Immature natural killer cell (primary cell): ENCODE data around the gene STK11. TPM values are rescaled to one million over a fixed set of nuclear protein-coding genes. Genes with fewer than 3 reads are reported as not detected.

Experiments used
- DNase-seq, 3 donors: peaks; one replicate each; pipeline ENCODE4 v3.0.0; 2022; ENCODE audit warnings: mixed read lengths in 1 of 3
- H3K27ac Mint-ChIP-seq, 6 donors: one replicate each; pipeline ENCODE4 v1.8.0; 2020; ENCODE audit warnings: mixed read lengths in 6 of 6, mild to moderate bottlenecking in 5 of 6, inconsistent platforms in 4 of 6, moderate library complexity in 3 of 6
- H3K27me3 Mint-ChIP-seq, 3 donors: one replicate each; pipeline ENCODE4 v1.8.0; 2020 to 2021; ENCODE audit warnings: low read depth in 3 of 3, mild to moderate bottlenecking in 3 of 3, mixed read lengths in 3 of 3, moderate library complexity in 3 of 3, inconsistent platforms in 1 of 3
- H3K36me3 Mint-ChIP-seq, 3 donors: one replicate each; pipeline ENCODE4 v1.8.0; 2020; ENCODE audit warnings: mixed read lengths in 3 of 3, inconsistent platforms in 2 of 3, mild to moderate bottlenecking in 2 of 3
- H3K4me1 Mint-ChIP-seq, 2 donors: one replicate each; pipeline ENCODE4 v1.8.0; 2020; ENCODE audit warnings: inconsistent platforms in 2 of 2, mild to moderate bottlenecking in 2 of 2, mixed read lengths in 2 of 2, moderate library complexity in 1 of 2
- H3K4me3 Mint-ChIP-seq, 5 donors: one replicate each; pipeline ENCODE4 v1.8.0; 2020; ENCODE audit warnings: mild to moderate bottlenecking in 5 of 5, mixed read lengths in 5 of 5, inconsistent platforms in 3 of 5, moderate library complexity in 3 of 5
- H3K9me3 Mint-ChIP-seq, 6 donors: one replicate each; pipeline ENCODE4 v1.8.0; 2020; ENCODE audit warnings: mild to moderate bottlenecking in 6 of 6, mixed read lengths in 6 of 6, inconsistent platforms in 4 of 6, moderate library complexity in 3 of 6
- polyA plus RNA-seq, 3 donors: library from polyadenylated mRNA; unstranded; fragments of 300-500 nt; fragmentation: Illumina TruSeq; gene quantifications; one replicate each; pipeline ENCODE4 v1.2.3, GENCODE V29; 2021

The STK11 gene
- polyA plus RNA-seq, 3 donors from 2014 or later: 10.8 to 14.5 (median 11.7) TPM

DNA sequence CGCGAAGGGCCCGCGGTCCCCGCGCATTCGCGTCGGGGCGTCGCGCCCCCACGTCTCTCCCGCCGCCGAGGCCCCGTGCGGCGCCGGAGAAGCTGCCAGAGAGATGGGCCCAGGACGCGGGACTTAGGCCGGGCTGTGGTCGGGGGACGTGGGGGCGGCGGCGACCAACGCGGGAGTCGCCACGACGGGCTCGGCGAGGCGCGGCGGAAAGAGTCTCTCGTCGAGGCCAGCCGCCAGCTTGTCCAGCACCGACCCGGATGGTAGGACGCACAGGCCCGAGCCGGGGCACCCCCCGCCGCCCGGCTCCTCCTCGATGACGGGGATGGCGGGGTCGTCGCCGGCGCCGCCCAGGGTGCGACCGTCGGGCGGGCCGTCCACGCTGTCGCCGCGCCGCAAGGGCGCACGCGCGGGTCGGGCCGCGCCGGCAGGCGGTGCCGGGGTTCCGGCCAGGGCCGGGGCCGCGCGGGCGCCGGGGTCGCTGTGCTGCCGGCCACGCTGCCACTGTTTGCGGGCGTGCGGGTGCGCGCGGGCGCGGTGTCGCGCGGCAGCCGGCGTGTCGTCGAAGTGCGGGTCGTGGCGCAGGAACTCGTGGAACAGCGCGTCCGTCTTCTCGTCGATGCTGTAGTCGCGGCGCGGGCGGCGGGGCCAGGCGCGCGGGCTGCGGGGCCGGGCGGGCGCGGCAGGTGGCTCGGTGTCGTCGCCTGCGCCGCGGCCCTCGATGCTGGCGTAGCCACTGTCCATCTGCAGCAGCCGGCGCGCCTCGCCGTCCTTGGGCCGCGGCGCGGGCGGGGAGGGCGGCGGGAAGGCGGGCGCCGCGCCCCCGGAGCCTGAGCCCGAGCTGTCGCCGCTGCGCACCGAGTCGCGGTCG is 23.7 kb downstream of the STK11 start:
- Mint-ChIP-seq H3K9me3 (no peaks in the 10 kb centered on the region), H3K4me1 (no peaks in the 10 kb centered on the region), H3K27ac (no peak overlapping the region), H3K4me3 (no peak overlapping the region), H3K27me3 (peaks cover 0 to 4% (median 3%) of the 10 kb centered on the region in 3 donors), H3K36me3 (no peaks in the 10 kb centered on the region)
- DNase-seq: no peak

GRCh38 chr19:1229924-1230782 is 24.6 kb downstream of the STK11 start:
- Mint-ChIP-seq H3K4me1 (no peaks in the 10 kb centered on the region), H3K27me3 (peaks cover 0 to 4% (median 3%) of the 10 kb centered on the region in 3 donors), H3K9me3 (no peaks in the 10 kb centered on the region), H3K4me3 (no peak overlapping the region), H3K27ac (no peak overlapping the region), H3K36me3 (no peaks in the 10 kb centered on the region)
- DNase-seq: no peak

- Mint-ChIP-seq H3K9me3 (no peaks in the 10 kb centered on the region), H3K36me3 (no peaks in the 10 kb centered on the region), H3K27me3 (peaks cover 0 to 5% (median 3%) of the 10 kb centered on the region in 3 donors), H3K4me3 (no peak overlapping the region), H3K4me1 (no peaks in the 10 kb centered on the region), H3K27ac (no peak overlapping the region)
- DNase-seq: no peak
Measured at GRCh38 chr19:1230783-1231489, 25.4 kb downstream of the STK11 start.

GRCh38 chr19:1231729-1232637 is 26.4 kb downstream of the STK11 start:
- H3K27me3 Mint-ChIP-seq: peaks cover 0 to 5% (median 3%) of the 10 kb centered on the region in 3 donors
- no peak overlapping the region for H3K4me3 Mint-ChIP-seq
- DNase-seq: no peak
- H3K36me3 Mint-ChIP-seq: no peaks in the 10 kb centered on the region
- H3K4me1 Mint-ChIP-seq: no peaks in the 10 kb centered on the region
- H3K9me3 Mint-ChIP-seq: no peaks in the 10 kb centered on the region
- H3K27ac Mint-ChIP-seq: peak overlapping the region in 2 of 6 donors; percentile 49 to 58

- Mint-ChIP-seq H3K4me1 (no peaks in the 10 kb centered on the region), H3K4me3 (no peak overlapping the region), H3K36me3 (no peaks in the 10 kb centered on the region), H3K27me3 (peaks cover 0 to 5% (median 3%) of the 10 kb centered on the region in 3 donors), H3K9me3 (no peaks in the 10 kb centered on the region), H3K27ac (peak overlapping the region in 2 of 6 donors; percentile 49 to 58)
- no peak for DNase-seq
Measured at GRCh38 chr19:1232652-1233072, 27.1 kb downstream of the STK11 start.

DNA sequence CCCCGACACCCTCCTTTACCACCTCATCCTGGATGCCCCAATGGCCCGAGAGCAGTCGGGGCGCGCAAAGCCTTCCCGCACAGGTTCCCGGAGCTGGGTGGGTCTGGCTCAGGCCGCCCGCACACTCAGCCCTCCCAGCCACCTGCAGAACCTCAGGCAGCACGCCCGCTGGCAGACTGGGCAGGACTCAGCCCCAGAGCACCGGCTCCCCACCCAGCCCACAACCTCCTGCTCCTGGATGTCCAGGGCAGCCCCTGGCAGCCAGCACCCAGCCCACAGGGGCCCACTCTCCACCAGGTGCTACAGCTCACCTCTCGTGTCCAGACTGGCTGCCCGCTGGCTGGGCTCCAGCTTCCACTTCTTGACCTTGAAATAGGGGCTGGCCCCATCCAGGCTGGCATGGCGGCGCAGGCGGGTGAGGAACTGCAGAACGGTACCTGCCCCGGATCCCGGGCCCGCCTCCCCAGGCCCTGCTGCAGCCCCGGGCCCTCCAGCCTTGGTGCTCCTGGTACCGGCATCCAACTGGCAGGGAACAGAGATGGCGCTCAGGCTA is 27.6 kb downstream of the STK11 start:
- H3K4me1 Mint-ChIP-seq: peaks cover 0 to 1% of the 10 kb centered on the region in 2 donors
- no peaks in the 10 kb centered on the region for H3K9me3 Mint-ChIP-seq
- no peak overlapping the region for H3K27ac Mint-ChIP-seq
- H3K4me3 Mint-ChIP-seq: no peak overlapping the region
- DNase-seq: no peak
- H3K36me3 Mint-ChIP-seq: no peaks in the 10 kb centered on the region
- H3K27me3 Mint-ChIP-seq: peaks cover 0 to 7% (median 3%) of the 10 kb centered on the region in 3 donors

- peaks cover 4 to 16% (median 13%) of the 10 kb centered on the region in 3 donors for H3K27me3 Mint-ChIP-seq
- DNase-seq: no peak
Measured at GRCh38 chr19:1234051-1234954, 28.7 kb downstream of the STK11 start.

GRCh38 chr19:1234955-1235380 is 29.4 kb downstream of the STK11 start:
- DNase-seq: no peak
- no peaks in the 10 kb centered on the region for H3K9me3 Mint-ChIP-seq
- no peak overlapping the region for H3K4me3 Mint-ChIP-seq
- H3K27ac Mint-ChIP-seq: no peak overlapping the region
- peaks cover 12 to 13% of the 10 kb centered on the region in 2 donors for H3K4me1 Mint-ChIP-seq
- H3K36me3 Mint-ChIP-seq: no peaks in the 10 kb centered on the region
- peaks cover 4 to 18% (median 13%) of the 10 kb centered on the region in 3 donors for H3K27me3 Mint-ChIP-seq

More at GRCh38 chr19:1234051-1234954, 28.7 kb downstream of the STK11 start:
- no peak overlapping the region for H3K4me3 Mint-ChIP-seq
- no peaks in the 10 kb centered on the region for H3K36me3 Mint-ChIP-seq
- peaks cover 10 to 12% of the 10 kb centered on the region in 2 donors for H3K4me1 Mint-ChIP-seq
- no peak overlapping the region for H3K27ac Mint-ChIP-seq
- no peaks in the 10 kb centered on the region for H3K9me3 Mint-ChIP-seq

- Mint-ChIP-seq H3K27ac (no peak overlapping the region), H3K36me3 (no peaks in the 10 kb centered on the region), H3K4me1 (peaks cover 13 to 14% of the 10 kb centered on the region in 2 donors), H3K9me3 (no peaks in the 10 kb centered on the region), H3K4me3 (no peak overlapping the region), H3K27me3 (peaks cover 4 to 18% (median 13%) of the 10 kb centered on the region in 3 donors)
- DNase-seq: no peak
Measured at GRCh38 chr19:1235625-1236538, 30.3 kb downstream of the STK11 start.

GRCh38 chr19:1236576-1236975 is 31.0 kb downstream of the STK11 start:
- H3K36me3 Mint-ChIP-seq: no peaks in the 10 kb centered on the region
- DNase-seq: no peak
- no peaks in the 10 kb centered on the region for H3K9me3 Mint-ChIP-seq
- no peak overlapping the region for H3K27ac Mint-ChIP-seq
- H3K4me1 Mint-ChIP-seq: peaks cover 18 to 21% of the 10 kb centered on the region in 2 donors
- H3K27me3 Mint-ChIP-seq: peaks cover 10 to 21% (median 15%) of the 10 kb centered on the region in 3 donors
- H3K4me3 Mint-ChIP-seq: no peak overlapping the region
